Prostate gland (tissue), 2 donors: ENCODE results near the gene DDN.

ENCODE experiments used
- CTCF ChIP-seq, 4 experiments: fragments of 200-600 bp in 2 of 4; fragments of 450-650 bp in 2 of 4; sonication (generic) in 2 of 4; IDR thresholded peaks; 1 replicate in 3 of 4; 2 replicates in 1 of 4; pipeline ENCODE4 v1.5.1; 2016 to 2019; ENCODE audit warnings: antibody characterized with exemption in 4 of 4, mild to moderate bottlenecking in 2 of 4, moderate library complexity in 2 of 4
- POLR2AphosphoS5 ChIP-seq: sonication (generic); formaldehyde crosslinking; IDR thresholded peaks from one replicate; pipeline ENCODE4 v1.6.1; 2017; ENCODE audit warnings: antibody characterized with exemption

GRCh38 chr12:48998497-48999353 lies 450 bp downstream of the DDN start:
- no peak for TF ChIP-seq CTCF (IDR thresholded peaks at IDR 0.05)
- no peak for TF ChIP-seq POLR2AphosphoS5
